Measurements from ENCODE around the gene EIF1AD. TPM values are rescaled to one million over a fixed set of nuclear protein-coding genes. Genes with fewer than 3 reads are reported as not detected.

Gene EIF1AD
- total RNA-seq, 1 experiment from 2014 or later, result 77.0 TPM

GRCh38 chr11:66016793-66017177, 14.8 kb upstream of the EIF1AD start:
- no peaks in the 10 kb centered on the region for H3K27me3 ChIP-seq (ENCODE audit: low read length)
- intact Hi-C loops (cut with micrococcal nuclease), result no loop called here
- no peak overlapping the region for H3K4me2 ChIP-seq (ENCODE audit: low read length)
- no peaks in the 10 kb centered on the region for H4K20me1 ChIP-seq (ENCODE audit: low read length)
- H3K36me3 ChIP-seq (ENCODE audit: low read depth, low read length), result no peaks in the 10 kb centered on the region
- BruUV-seq (replicated peaks), result no TSS peak
- TF ChIP-seq, protein P1, sequence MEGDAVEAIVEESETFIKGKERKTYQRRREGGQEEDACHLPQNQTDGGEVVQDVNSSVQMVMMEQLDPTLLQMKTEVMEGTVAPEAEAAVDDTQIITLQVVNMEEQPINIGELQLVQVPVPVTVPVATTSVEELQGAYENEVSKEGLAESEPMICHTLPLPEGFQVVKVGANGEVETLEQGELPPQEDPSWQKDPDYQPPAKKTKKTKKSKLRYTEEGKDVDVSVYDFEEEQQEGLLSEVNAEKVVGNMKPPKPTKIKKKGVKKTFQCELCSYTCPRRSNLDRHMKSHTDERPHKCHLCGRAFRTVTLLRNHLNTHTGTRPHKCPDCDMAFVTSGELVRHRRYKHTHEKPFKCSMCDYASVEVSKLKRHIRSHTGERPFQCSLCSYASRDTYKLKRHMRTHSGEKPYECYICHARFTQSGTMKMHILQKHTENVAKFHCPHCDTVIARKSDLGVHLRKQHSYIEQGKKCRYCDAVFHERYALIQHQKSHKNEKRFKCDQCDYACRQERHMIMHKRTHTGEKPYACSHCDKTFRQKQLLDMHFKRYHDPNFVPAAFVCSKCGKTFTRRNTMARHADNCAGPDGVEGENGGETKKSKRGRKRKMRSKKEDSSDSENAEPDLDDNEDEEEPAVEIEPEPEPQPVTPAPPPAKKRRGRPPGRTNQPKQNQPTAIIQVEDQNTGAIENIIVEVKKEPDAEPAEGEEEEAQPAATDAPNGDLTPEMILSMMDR (conservative IDR thresholded peaks at IDR 0.05; ENCODE audit: low read depth, low read length), result no peak
- no peak for TF ChIP-seq EZH2phosphoT487 (IDR thresholded peaks at IDR 0.05; ENCODE audit: borderline replicate concordance, low read length)
- TF ChIP-seq EZH2 (IDR thresholded peaks at IDR 0.05; ENCODE audit: low read length, unreplicated experiment), result no peak
- H3F3A ChIP-seq (ENCODE audit: low read length, unreplicated experiment), result no peaks in the 10 kb centered on the region
- H3K4me1 ChIP-seq (ENCODE audit: insufficient read depth, low read length), result peaks cover 45% of the 10 kb centered on the region
- no peaks in the 10 kb centered on the region for H3K79me2 ChIP-seq (ENCODE audit: low read length)
- ATAC-seq, result no peak
- no peak overlapping the region for H2AFZ ChIP-seq (ENCODE audit: low read length)
- H3K4me3 ChIP-seq (ENCODE audit: low read length), result no peak overlapping the region
- H3K27ac ChIP-seq (ENCODE audit: low read length), result no peak overlapping the region
- CTCF ChIA-PET, result interaction anchor here (0.6 kb wide), 1 partner anchor 28 kb away, joined by 4 read pairs; no protein-coding TSS in a partner anchor
- H3K9me3 ChIP-seq (ENCODE audit: low read length), result no peaks in the 10 kb centered on the region
- no peaks in the 10 kb centered on the region for H3K9me2 ChIP-seq (replicated peaks; ENCODE audit: low read length)
- POLR2A ChIA-PET (ENCODE audit: unreplicated experiment), result no interaction called here
- DNase-seq, result no peak
- H3K9ac ChIP-seq (ENCODE audit: low read length), result no peak overlapping the region

GRCh38 chr11:66015936-66016792, 14.2 kb upstream of the EIF1AD start:
- ATAC-seq (no peak), DNase-seq (no peak)
- Histone ChIP-seq H3K9me2 (replicated peaks; ENCODE audit: low read length) (no peaks in the 10 kb centered on the region), H3K79me2 (ENCODE audit: low read length) (no peaks in the 10 kb centered on the region), H3K4me2 (ENCODE audit: low read length) (peak overlapping the region; percentile 1; the same call in 1 of the 2 replicates), H3K9me3 (ENCODE audit: low read length) (no peaks in the 10 kb centered on the region), H3K4me3 (ENCODE audit: low read length) (no peak overlapping the region), H3F3A (ENCODE audit: low read length, unreplicated experiment) (no peaks in the 10 kb centered on the region), H4K20me1 (ENCODE audit: low read length) (no peaks in the 10 kb centered on the region), H3K27ac (ENCODE audit: low read length) (no peak overlapping the region), H3K27me3 (ENCODE audit: low read length) (no peaks in the 10 kb centered on the region), H2AFZ (ENCODE audit: low read length) (no peak overlapping the region), H3K36me3 (ENCODE audit: low read depth, low read length) (no peaks in the 10 kb centered on the region), H3K9ac (ENCODE audit: low read length) (no peak overlapping the region), H3K4me1 (ENCODE audit: insufficient read depth, low read length) (peaks cover 43% of the 10 kb centered on the region)
- no TSS peak for BruUV-seq (replicated peaks)
- intact Hi-C loops (cut with micrococcal nuclease), result no loop called here
- POLR2A ChIA-PET (ENCODE audit: unreplicated experiment), result no interaction called here
- CTCF ChIA-PET, result no interaction called here
- TF ChIP-seq, protein P1 (conservative IDR thresholded peaks at IDR 0.05; ENCODE audit: low read depth, low read length), result no peak
- TF ChIP-seq EZH2phosphoT487 (IDR thresholded peaks at IDR 0.05; ENCODE audit: borderline replicate concordance, low read length) (no peak), EZH2 (IDR thresholded peaks at IDR 0.05; ENCODE audit: low read length, unreplicated experiment) (no peak)

- no peak overlapping the region for H3K9ac ChIP-seq (ENCODE audit: low read length)
- no peaks in the 10 kb centered on the region for H3K27me3 ChIP-seq (ENCODE audit: low read length)
- POLR2A ChIA-PET (ENCODE audit: unreplicated experiment), result no interaction called here
- H3K4me1 ChIP-seq (ENCODE audit: insufficient read depth, low read length), result peaks cover 43% of the 10 kb centered on the region
- intact Hi-C loops (cut with micrococcal nuclease), result no loop called here
- H3K9me3 ChIP-seq (ENCODE audit: low read length), result no peaks in the 10 kb centered on the region
- peak overlapping the region; percentile 37; the same call in 1 of the 2 replicates for H2AFZ ChIP-seq (ENCODE audit: low read length)
- no peak overlapping the region for H3K4me3 ChIP-seq (ENCODE audit: low read length)
- ATAC-seq (peak; percentile 48), DNase-seq (peak; percentile 63)
- CTCF ChIA-PET, result no interaction called here
- H3K36me3 ChIP-seq (ENCODE audit: low read depth, low read length), result no peaks in the 10 kb centered on the region
- no peaks in the 10 kb centered on the region for H3K9me2 ChIP-seq (replicated peaks; ENCODE audit: low read length)
- peak overlapping the region; percentile 1; the same call in 1 of the 2 replicates for H3K4me2 ChIP-seq (ENCODE audit: low read length)
- BruUV-seq (replicated peaks), result no TSS peak
- TF ChIP-seq EZH2phosphoT487 (IDR thresholded peaks at IDR 0.05; ENCODE audit: borderline replicate concordance, low read length) (no peak), EZH2 (IDR thresholded peaks at IDR 0.05; ENCODE audit: low read length, unreplicated experiment) (no peak)
- TF ChIP-seq, protein P1 (conservative IDR thresholded peaks at IDR 0.05; ENCODE audit: low read depth, low read length), result no peak
- H4K20me1 ChIP-seq (ENCODE audit: low read length), result no peaks in the 10 kb centered on the region
- H3F3A ChIP-seq (ENCODE audit: low read length, unreplicated experiment), result no peaks in the 10 kb centered on the region
- H3K79me2 ChIP-seq (ENCODE audit: low read length), result no peaks in the 10 kb centered on the region
- H3K27ac ChIP-seq (ENCODE audit: low read length), result 0 out of 2 replicates have a peak overlapping the region, but pooled peaks have one; percentile 10
These were observed 13.5 kb upstream of the EIF1AD start for GRCh38 chr11:66015454-66015881.
